H9 (cell line): ENCODE measurements around the gene IRF2BP2. TPM values are rescaled to one million over a fixed set of nuclear protein-coding genes. Genes with fewer than 3 reads are reported as not detected.

Experiments
- DNase-seq: peaks from one replicate; pipeline ENCODE4 v3.0.0-alpha.2; 2017
- H2AFZ ChIP-seq: one replicate; pipeline ENCODE4 v1.6.1; 2013; ENCODE audit warnings: mild to moderate bottlenecking, low read length, control low read depth, moderate library complexity
- H2AK5ac ChIP-seq: 2 replicates; pipeline ENCODE4 v1.6.1; 2013; ENCODE audit warnings: low read length, control low read depth, mixed read lengths; ENCODE audit not compliant: insufficient read length
- H2BK120ac ChIP-seq: one replicate; pipeline ENCODE4 v1.6.1; 2013; ENCODE audit warnings: low read depth, mild to moderate bottlenecking, low read length, control low read depth, inconsistent platforms; ENCODE audit not compliant: poor library complexity, severe bottlenecking
- H2BK12ac ChIP-seq: 2 replicates; pipeline ENCODE4 v1.6.1; 2013; ENCODE audit warnings: low read length, control low read depth, mixed read lengths, low read depth; ENCODE audit not compliant: insufficient read length
- H2BK15ac ChIP-seq: 2 replicates; pipeline ENCODE4 v1.6.1; 2013; ENCODE audit warnings: low read depth, low read length, control low read depth
- H2BK20ac ChIP-seq: one replicate; pipeline ENCODE4 v1.6.1; 2013; ENCODE audit warnings: low read depth, mild to moderate bottlenecking, low read length, control low read depth, inconsistent platforms; ENCODE audit not compliant: poor library complexity, severe bottlenecking
- H2BK5ac ChIP-seq: 2 replicates; pipeline ENCODE4 v1.6.1; 2013; ENCODE audit warnings: low read length, control low read depth, mixed read lengths; ENCODE audit not compliant: insufficient read length
- H3K14ac ChIP-seq: 2 replicates; pipeline ENCODE4 v1.6.1; 2013; ENCODE audit warnings: low read length, control low read depth; ENCODE audit not compliant: insufficient read depth
- H3K18ac ChIP-seq: 2 replicates; pipeline ENCODE4 v1.6.1; 2013; ENCODE audit warnings: low read depth, mild to moderate bottlenecking, mixed read lengths, low read length, control low read depth; ENCODE audit not compliant: insufficient read length
- H3K23ac ChIP-seq: 2 replicates; pipeline ENCODE4 v1.6.1; 2013; ENCODE audit warnings: low read length, control low read depth, mixed read lengths, low read depth; ENCODE audit not compliant: insufficient read length
- H3K23me2 ChIP-seq: 2 replicates; pipeline ENCODE4 v1.6.1; 2013; ENCODE audit warnings: low read depth, mild to moderate bottlenecking, mixed read lengths, low read length, control low read depth; ENCODE audit not compliant: insufficient read length, poor library complexity, severe bottlenecking
- H3K27ac ChIP-seq: 2 replicates; pipeline ENCODE4 v1.5.1; 2013; ENCODE audit warnings: low read length, control low read depth, mixed read lengths, low read depth; ENCODE audit not compliant: insufficient read length
- H3K27me3 ChIP-seq: 2 replicates; pipeline ENCODE4 v1.6.1; 2013; ENCODE audit warnings: low read length, control low read depth, inconsistent platforms; ENCODE audit not compliant: insufficient read depth
- H3K4ac ChIP-seq: 2 replicates; pipeline ENCODE4 v1.6.1; 2013; ENCODE audit warnings: low read depth, mild to moderate bottlenecking, control low read depth, inconsistent platforms, low read length, moderate library complexity
- H3K4me1 ChIP-seq: 2 replicates; pipeline ENCODE4 v1.6.1; 2013; ENCODE audit warnings: low read length, control low read depth, inconsistent platforms; ENCODE audit not compliant: insufficient read depth
- H3K4me2 ChIP-seq: 2 replicates; pipeline ENCODE4 v1.6.1; 2013; ENCODE audit warnings: low read length, control low read depth, mixed read lengths; ENCODE audit not compliant: insufficient read length, insufficient read depth
- H3K56ac ChIP-seq: 2 replicates; pipeline ENCODE4 v1.6.1; 2013; ENCODE audit warnings: low read depth, mild to moderate bottlenecking, mixed read lengths, low read length, control low read depth; ENCODE audit not compliant: insufficient read length
- H3K79me1 ChIP-seq: 2 replicates; pipeline ENCODE4 v1.6.1; 2013; ENCODE audit warnings: low read depth, mild to moderate bottlenecking, moderate library complexity, low read length, control low read depth, inconsistent platforms; ENCODE audit not compliant: insufficient read depth, poor library complexity, severe bottlenecking
- H3K79me2 ChIP-seq: 2 replicates; pipeline ENCODE4 v1.6.1; 2013; ENCODE audit warnings: low read length, control low read depth, inconsistent platforms; ENCODE audit not compliant: insufficient read depth
- H3K9ac ChIP-seq: 2 replicates; pipeline ENCODE4 v1.6.1; 2013; ENCODE audit warnings: low read length, control low read depth, mixed read lengths; ENCODE audit not compliant: insufficient read length; ENCODE audit errors: extremely low read depth
- H3K9me3 ChIP-seq: one replicate; pipeline ENCODE4 v1.6.1; 2013; ENCODE audit warnings: low read depth, low read length, inconsistent platforms; ENCODE audit not compliant: control insufficient read depth
- H3T11ph ChIP-seq: one replicate; pipeline ENCODE4 v1.6.1; 2013; ENCODE audit warnings: mild to moderate bottlenecking, low read length, control low read depth, inconsistent platforms
- H4K20me1 ChIP-seq: one replicate; pipeline ENCODE4 v1.6.1; 2013; ENCODE audit not compliant: control insufficient read depth, insufficient read length, insufficient read depth
- H4K5ac ChIP-seq: 2 replicates; pipeline ENCODE4 v1.6.1; 2013; ENCODE audit warnings: low read depth, mild to moderate bottlenecking, mixed read lengths, low read length, control low read depth; ENCODE audit not compliant: insufficient read length
- H4K8ac ChIP-seq: replicated peaks from 2 replicates; pipeline ENCODE4 v1.6.1; 2013; ENCODE audit warnings: low read length, control low read depth, mixed read lengths, low read depth; ENCODE audit not compliant: insufficient read length
- H4K91ac ChIP-seq: 2 replicates; pipeline ENCODE4 v1.6.1; 2013; ENCODE audit warnings: low read depth, mild to moderate bottlenecking, moderate library complexity, mixed read lengths, low read length, control low read depth; ENCODE audit not compliant: insufficient read length
- H3K27ac Mint-ChIP-seq, 3 experiments: 2 replicates in 2 of 3; 3 replicates in 1 of 3; pipeline ENCODE4 v1.8.0; 2020 to 2021; ENCODE audit warnings: mixed read lengths in 3 of 3, mild to moderate bottlenecking in 1 of 3, moderate library complexity in 1 of 3
- H3K27me3 Mint-ChIP-seq: 2 replicates; pipeline ENCODE4 v1.8.0; 2021; ENCODE audit warnings: low read depth, mild to moderate bottlenecking, moderate library complexity, mixed read lengths
- H3K36me3 Mint-ChIP-seq, 3 experiments: 2 replicates in 2 of 3; 3 replicates in 1 of 3; pipeline ENCODE4 v1.8.0; 2020 to 2021; ENCODE audit warnings: low read depth in 3 of 3, mixed read lengths in 3 of 3; ENCODE audit not compliant: insufficient read depth in 1 of 3
- H3K4me1 Mint-ChIP-seq, 2 experiments: 2 replicates each; pipeline ENCODE4 v1.8.0; 2020; ENCODE audit warnings: mixed read lengths in 2 of 2
- H3K4me3 Mint-ChIP-seq, 2 experiments: 2 replicates in 1 of 2; 3 replicates in 1 of 2; pipeline ENCODE4 v1.8.0; 2020 to 2021; ENCODE audit warnings: mild to moderate bottlenecking in 2 of 2, mixed read lengths in 2 of 2, moderate library complexity in 1 of 2
- H3K9me3 Mint-ChIP-seq, 2 experiments: 2 replicates in 1 of 2; 3 replicates in 1 of 2; pipeline ENCODE4 v1.8.0; 2020; ENCODE audit warnings: mild to moderate bottlenecking in 2 of 2, mixed read lengths in 2 of 2, moderate library complexity in 1 of 2
- CTCF ChIP-seq: fragments of 200-600 bp; sonication (generic); conservative IDR thresholded peaks from 3 replicates; pipeline ENCODE4 v1.8.0; 2021; ENCODE audit warnings: antibody characterized with exemption, mild to moderate bottlenecking
- WGBS: extraction: QIAGEN DNeasy Blood & Tissue Kit; methylation state at CpG from one replicate; pipeline ENCODE4 v1.1.7; 2013; ENCODE audit warnings: missing lambda C conversion rate, low lambda C conversion rate, mixed read lengths; ENCODE audit not compliant: insufficient read length; ENCODE audit errors: extremely low coverage; 5-methylcytosine and 5-hydroxymethylcytosine counted together
- total RNA-seq: library from RNA; stranded (reverse); gene quantifications from 2 replicates; pipeline ENCODE4 v1.2.1, GENCODE V29; 2021

IRF2BP2 gene
- total RNA-seq, 1 experiment from 2014 or later = 80.2 TPM

GRCh38 chr1:234610666-234611224, 767 bp upstream of the IRF2BP2 start:
- Histone ChIP-seq H2BK20ac (no peak overlapping the region), H2BK12ac (peak overlapping the region; percentile 54), H2BK15ac (no peak overlapping the region), H3K4me2 (peak overlapping the region; percentile 91), H3K79me2 (peaks cover 19% of the 10 kb centered on the region; the same call in 1 of the 2 replicates), H3K14ac (peak overlapping the region; percentile 90), H2BK120ac (peak overlapping the region; percentile 85), H2AK5ac (no peak overlapping the region), H4K91ac (no peak overlapping the region), H3K23me2 (peaks cover 18% of the 10 kb centered on the region), H3K4me1 (peaks cover 13% of the 10 kb centered on the region), H3K18ac (peak overlapping the region; percentile 89), H3T11ph (peak overlapping the region; percentile 38), H3K56ac (no peak overlapping the region), H4K8ac (no peak overlapping the region), H3K4ac (peak overlapping the region; percentile 57; the same call in 1 of the 2 replicates), H4K5ac (peak overlapping the region; percentile 74), H3K27me3 (no peaks in the 10 kb centered on the region), H3K27ac (peak overlapping the region; percentile 91), H3K9ac (peak overlapping the region; percentile 93), H2AFZ (no peak overlapping the region), H3K23ac (no peak overlapping the region), H2BK5ac (peak overlapping the region; percentile 24), H4K20me1 (no peaks in the 10 kb centered on the region), H3K79me1 (no peaks in the 10 kb centered on the region), H3K9me3 (no peaks in the 10 kb centered on the region)
- WGBS = no CpG with 5 or more reads among the region's 71 CpGs
- H3K4me1 Mint-ChIP-seq = peaks cover 46 to 48% of the 10 kb centered on the region in 2 experiments
- peaks cover 0 to 3% of the 10 kb centered on the region in 2 experiments; a peak in 3 of 5 replicates for H3K9me3 Mint-ChIP-seq
- H3K4me3 Mint-ChIP-seq = peak overlapping the region; percentile 76 to 89
- TF ChIP-seq CTCF = no peak
- DNase-seq = peak; percentile 90
- H3K27me3 Mint-ChIP-seq = no peaks in the 10 kb centered on the region
- H3K27ac Mint-ChIP-seq = peak overlapping the region; percentile 94 to 99 (median 96)
- H3K36me3 Mint-ChIP-seq = peaks cover 24 to 27% (median 26%) of the 10 kb centered on the region in 3 experiments
